ENCODE results near the gene PSD2.

- TF ChIP-seq CTCF (conservative IDR thresholded peaks at IDR 0.05; ENCODE audit: low read depth, low read length): peak; percentile 87
- TF ChIP-seq EZH2 (IDR thresholded peaks at IDR 0.05; ENCODE audit: low read length, unreplicated experiment): no peak
These were observed 7.9 kb upstream of the PSD2 start for GRCh38 chr5:139787568-139788293.
